ENCODE data around the gene NEDD4L.

NEDD4L gene

GRCh38 chr18:58208207-58208932 lies 164.3 kb downstream of the NEDD4L start (continued):
- TF ChIP-seq ZNF341 (tag by site-specific recombination; IDR thresholded peaks at IDR 0.05; ENCODE audit: low read depth) (no peak), ZNF660 (tag by site-specific recombination; IDR thresholded peaks at IDR 0.05) (no peak), GLIS2 (tag by site-specific recombination; IDR thresholded peaks at IDR 0.05) (no peak), KLF10 (tag by site-specific recombination; IDR thresholded peaks at IDR 0.05) (no peak), EGR2 (tag by site-specific recombination; IDR thresholded peaks at IDR 0.05; ENCODE audit: low read depth) (no peak), ZNF639 (tag by site-specific recombination; IDR thresholded peaks at IDR 0.05) (no peak), ZNF670 (tag by site-specific recombination; IDR thresholded peaks at IDR 0.05; ENCODE audit: low read depth) (no peak), PRDM6 (tag by site-specific recombination; IDR thresholded peaks at IDR 0.05) (peak; percentile 52; the same call in 1 of the 2 replicates), ZNF121 (tag by site-specific recombination; IDR thresholded peaks at IDR 0.05) (no peak), ZNF398 (tag by site-specific recombination; IDR thresholded peaks at IDR 0.05) (no peak)
- TF ChIP-seq, protein P1, sequence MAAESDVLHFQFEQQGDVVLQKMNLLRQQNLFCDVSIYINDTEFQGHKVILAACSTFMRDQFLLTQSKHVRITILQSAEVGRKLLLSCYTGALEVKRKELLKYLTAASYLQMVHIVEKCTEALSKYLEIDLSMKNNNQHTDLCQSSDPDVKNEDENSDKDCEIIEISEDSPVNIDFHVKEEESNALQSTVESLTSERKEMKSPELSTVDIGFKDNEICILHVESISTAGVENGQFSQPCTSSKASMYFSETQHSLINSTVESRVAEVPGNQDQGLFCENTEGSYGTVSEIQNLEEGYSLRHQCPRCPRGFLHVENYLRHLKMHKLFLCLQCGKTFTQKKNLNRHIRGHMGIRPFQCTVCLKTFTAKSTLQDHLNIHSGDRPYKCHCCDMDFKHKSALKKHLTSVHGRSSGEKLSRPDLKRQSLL (tag by site-specific recombination; IDR thresholded peaks at IDR 0.05): no peak

DNA sequence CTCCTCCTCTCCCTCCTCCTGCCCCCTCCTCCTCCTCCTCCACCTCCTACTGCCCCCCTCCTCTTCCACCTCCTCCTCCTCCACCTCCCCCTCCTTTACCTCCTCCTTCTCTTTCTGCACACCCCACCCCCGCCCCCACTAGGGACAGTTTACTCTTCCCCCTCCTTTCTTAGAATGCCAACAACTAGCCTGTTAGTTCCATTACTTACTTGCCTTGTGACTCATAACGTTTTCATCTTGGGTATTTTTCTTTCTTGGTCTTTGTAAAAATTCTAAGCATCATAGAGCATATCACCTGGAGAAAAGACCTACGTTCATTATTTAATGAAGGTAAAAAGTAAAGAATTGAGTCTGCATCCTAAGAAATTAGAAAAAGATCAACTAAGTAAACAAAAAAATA lies 165.3 kb downstream of the NEDD4L start:
- Histone ChIP-seq H3K4me1 (ENCODE audit: control insufficient read depth, insufficient read depth, low read length) (peaks cover 19% of the 10 kb centered on the region), H3K36me3 (ENCODE audit: control insufficient read depth in 2 of 2, insufficient read depth in 1 of 2, low read length in 2 of 2) (no peaks in the 10 kb centered on the region), H3K4me3 (ENCODE audit: low read depth, low read length) (no peak overlapping the region), H3K9me3 (ENCODE audit: control insufficient read depth, insufficient read depth, low read depth, low read length) (no peaks in the 10 kb centered on the region), H3K27ac (ENCODE audit: extremely low read depth, low read depth, low read length) (no peak overlapping the region)
- TF ChIP-seq ZNF777 (tag by site-specific recombination; IDR thresholded peaks at IDR 0.05; ENCODE audit: borderline replicate concordance): no peak
- TF ChIP-seq EGR2 (tag by site-specific recombination; IDR thresholded peaks at IDR 0.05; ENCODE audit: low read depth): no peak
- TF ChIP-seq ZFHX2 (tag by site-specific recombination; conservative IDR thresholded peaks at IDR 0.05): 0 out of 2 replicates have a peak, but pooled peaks have one; percentile 7
- ChIA-PET POLR2A (no interaction called here), CTCF (no interaction called here)

GRCh38 chr18:58211510-58211909 lies 167.5 kb downstream of the NEDD4L start:
- H3K27ac ChIP-seq (ENCODE audit: extremely low read depth, low read depth, low read length): no peak overlapping the region
- H3K4me3 ChIP-seq (ENCODE audit: low read depth, low read length): no peak overlapping the region
- peaks cover 30% of the 10 kb centered on the region for H3K4me1 ChIP-seq (ENCODE audit: control insufficient read depth, insufficient read depth, low read length)
- no peaks in the 10 kb centered on the region for H3K36me3 ChIP-seq (ENCODE audit: control insufficient read depth in 2 of 2, insufficient read depth in 1 of 2, low read length in 2 of 2)
- ChIA-PET POLR2A (no interaction called here), CTCF (no interaction called here)
- H3K9me3 ChIP-seq (ENCODE audit: control insufficient read depth, insufficient read depth, low read depth, low read length): no peaks in the 10 kb centered on the region
- TF ChIP-seq ZNF302 (tag by site-specific recombination; IDR thresholded peaks at IDR 0.05; ENCODE audit: low read depth) (no peak), SP2 (tag by site-specific recombination; IDR thresholded peaks at IDR 0.05) (no peak), ZNF624 (tag by site-specific recombination; IDR thresholded peaks at IDR 0.05) (no peak), ZNF707 (tag by site-specific recombination; IDR thresholded peaks at IDR 0.05) (no peak), OSR2 (tag by site-specific recombination; IDR thresholded peaks at IDR 0.05) (no peak), ZBTB21 (tag by site-specific recombination; IDR thresholded peaks at IDR 0.05) (no peak), GFI1B (tag by site-specific recombination; IDR thresholded peaks at IDR 0.05) (no peak), ZNF140 (tag by site-specific recombination; IDR thresholded peaks at IDR 0.05) (no peak), KLF10 (tag by site-specific recombination; IDR thresholded peaks at IDR 0.05) (no peak), ZNF629 (tag by site-specific recombination; IDR thresholded peaks at IDR 0.05) (no peak), ZNF548 (tag by site-specific recombination; IDR thresholded peaks at IDR 0.05) (no peak), GLIS2 (tag by site-specific recombination; IDR thresholded peaks at IDR 0.05) (no peak), KLF7 (tag by site-specific recombination; IDR thresholded peaks at IDR 0.05; ENCODE audit: borderline replicate concordance) (no peak), ZNF121 (tag by site-specific recombination; IDR thresholded peaks at IDR 0.05) (no peak)
- TF ChIP-seq, protein P2, sequence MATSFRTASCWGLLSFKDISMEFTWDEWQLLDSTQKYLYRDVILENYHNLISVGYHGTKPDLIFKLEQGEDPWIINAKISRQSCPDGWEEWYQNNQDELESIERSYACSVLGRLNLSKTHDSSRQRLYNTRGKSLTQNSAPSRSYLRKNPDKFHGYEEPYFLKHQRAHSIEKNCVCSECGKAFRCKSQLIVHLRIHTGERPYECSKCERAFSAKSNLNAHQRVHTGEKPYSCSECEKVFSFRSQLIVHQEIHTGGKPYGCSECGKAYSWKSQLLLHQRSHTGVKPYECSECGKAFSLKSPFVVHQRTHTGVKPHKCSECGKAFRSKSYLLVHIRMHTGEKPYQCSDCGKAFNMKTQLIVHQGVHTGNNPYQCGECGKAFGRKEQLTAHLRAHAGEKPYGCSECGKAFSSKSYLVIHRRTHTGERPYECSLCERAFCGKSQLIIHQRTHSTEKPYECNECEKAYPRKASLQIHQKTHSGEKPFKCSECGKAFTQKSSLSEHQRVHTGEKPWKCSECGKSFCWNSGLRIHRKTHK (tag by site-specific recombination; IDR thresholded peaks at IDR 0.05): no peak
